Measurements from ENCODE around the gene TMEM250.

DNA sequence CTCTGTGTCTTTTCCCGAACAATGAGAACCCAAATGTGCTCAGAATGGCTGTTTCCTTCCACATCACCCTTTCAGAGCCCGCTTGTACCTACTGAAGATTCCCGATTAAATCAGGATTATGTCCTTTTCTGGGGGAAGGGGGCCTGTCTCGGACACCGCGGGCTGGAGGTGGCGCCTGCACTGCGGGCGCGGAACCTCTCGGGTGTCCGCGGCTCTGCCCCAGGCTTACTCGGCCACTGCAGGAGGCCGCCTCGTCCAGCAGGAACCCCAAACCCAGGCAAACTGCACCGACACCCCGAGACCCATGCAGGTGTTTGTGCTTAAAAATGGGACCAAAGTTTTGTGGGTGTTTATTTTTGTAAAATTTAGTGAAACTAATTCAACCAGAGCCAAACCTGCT lies 8.6 kb upstream of the TMEM250 start:
- TF ChIP-seq POLR2AphosphoS5 (IDR thresholded peaks at IDR 0.05; ENCODE audit: insufficient read depth in 1 of 2, low read depth in 1 of 2): no peak
- TF ChIP-seq, protein P1, sequence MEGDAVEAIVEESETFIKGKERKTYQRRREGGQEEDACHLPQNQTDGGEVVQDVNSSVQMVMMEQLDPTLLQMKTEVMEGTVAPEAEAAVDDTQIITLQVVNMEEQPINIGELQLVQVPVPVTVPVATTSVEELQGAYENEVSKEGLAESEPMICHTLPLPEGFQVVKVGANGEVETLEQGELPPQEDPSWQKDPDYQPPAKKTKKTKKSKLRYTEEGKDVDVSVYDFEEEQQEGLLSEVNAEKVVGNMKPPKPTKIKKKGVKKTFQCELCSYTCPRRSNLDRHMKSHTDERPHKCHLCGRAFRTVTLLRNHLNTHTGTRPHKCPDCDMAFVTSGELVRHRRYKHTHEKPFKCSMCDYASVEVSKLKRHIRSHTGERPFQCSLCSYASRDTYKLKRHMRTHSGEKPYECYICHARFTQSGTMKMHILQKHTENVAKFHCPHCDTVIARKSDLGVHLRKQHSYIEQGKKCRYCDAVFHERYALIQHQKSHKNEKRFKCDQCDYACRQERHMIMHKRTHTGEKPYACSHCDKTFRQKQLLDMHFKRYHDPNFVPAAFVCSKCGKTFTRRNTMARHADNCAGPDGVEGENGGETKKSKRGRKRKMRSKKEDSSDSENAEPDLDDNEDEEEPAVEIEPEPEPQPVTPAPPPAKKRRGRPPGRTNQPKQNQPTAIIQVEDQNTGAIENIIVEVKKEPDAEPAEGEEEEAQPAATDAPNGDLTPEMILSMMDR (IDR thresholded peaks at IDR 0.05): no peak
